ENCODE measurements around the gene HOXD9. TPM values are rescaled to one million over a fixed set of nuclear protein-coding genes. Genes with fewer than 3 reads are reported as not detected.

The HOXD9 gene
- total and polyA plus RNA-seq, 2 of the 8 experiments (the other 6 are each of a cell fraction or from before 2014, with no cell fraction given) = not detected

DNA sequence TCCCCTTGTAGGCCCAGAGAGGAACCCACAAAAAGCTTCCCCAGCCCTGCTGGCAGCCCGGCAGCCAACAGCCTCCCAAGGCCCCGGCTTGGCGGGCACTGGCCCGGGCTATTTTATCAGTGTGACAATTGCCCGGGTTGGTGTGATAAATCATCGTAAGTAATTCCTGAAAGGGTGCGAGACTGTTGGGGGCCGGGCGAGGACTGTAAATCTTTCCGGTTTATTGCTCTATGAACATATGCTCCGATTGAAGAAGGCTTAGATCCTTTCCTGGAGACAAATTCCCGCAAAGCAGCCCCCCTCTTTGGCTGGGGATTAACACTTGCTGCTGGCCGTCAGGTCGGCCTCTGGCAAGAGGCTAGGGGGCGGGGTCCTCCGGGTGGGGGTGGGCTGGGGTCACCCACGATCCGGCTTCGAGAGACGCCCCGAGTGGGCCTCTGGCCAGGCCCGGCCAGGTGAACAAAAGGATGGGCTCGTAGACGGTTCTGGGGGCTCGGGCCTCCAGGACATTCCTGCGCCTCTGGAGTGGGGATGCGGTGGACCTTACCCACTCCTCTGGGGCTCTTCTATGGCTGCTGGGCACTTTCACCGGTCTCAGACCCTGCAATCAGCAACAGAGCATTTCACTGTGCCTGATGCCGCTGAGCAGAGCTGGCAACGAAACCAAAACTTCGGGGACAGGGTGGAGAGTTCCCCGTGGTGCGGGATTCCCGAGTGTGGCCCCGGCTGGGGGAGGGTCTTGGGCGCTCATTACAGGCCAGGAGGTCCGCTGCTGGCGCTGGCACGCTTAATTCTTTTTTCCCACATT lies 36.5 kb downstream of the HOXD9 start:
- no peak for DNase-seq (ENCODE audit: low read depth in 1 of 2, low spot score in 2 of 2)

More for the DNA sequence above, 36.5 kb downstream of the HOXD9 start:
- no peak overlapping the region for H3K23ac ChIP-seq (ENCODE audit: insufficient read length)
- H2BK12ac ChIP-seq (ENCODE audit: low read depth, low read length) = no peak overlapping the region
- H2AFZ ChIP-seq (ENCODE audit: low read length) = no peak overlapping the region
- H4K20me1 ChIP-seq (replicated peaks in 1 of 2; ENCODE audit: control insufficient read depth in 1 of 2, insufficient read depth in 2 of 2, low read length in 2 of 2) = peaks cover 32 to 42% of the 10 kb centered on the region in 2 experiments
- peaks cover 98 to 100% (median 100%) of the 10 kb centered on the region in 4 experiments for H3K27me3 ChIP-seq (replicated peaks in 1 of 4; ENCODE audit: control insufficient read depth in 3 of 4, extremely low read depth in 1 of 4, insufficient read depth in 3 of 4, low read length in 3 of 4)
- H3K4me2 ChIP-seq (ENCODE audit: insufficient read depth in 1 of 2, low read depth in 2 of 2, low read length in 2 of 2) = peak overlapping the region in 1 of 2 experiments; percentile 39; a peak in 1 of 4 replicates
- H3K79me1 ChIP-seq (ENCODE audit: low read depth, low read length) = no peaks in the 10 kb centered on the region
- CTCF ChIA-PET (ENCODE audit: partially characterized antibody) = interaction anchor here (0.6 to 3.6 kb wide), 10 partner anchors 12 to 1038 kb away, joined by 3 to 26 read pairs (median 4); no protein-coding TSS in a partner anchor
- peak overlapping the region; percentile 65; the same call in 1 of the 2 replicates for H2AK5ac ChIP-seq (ENCODE audit: low read depth, low read length)
- H4K5ac ChIP-seq (ENCODE audit: insufficient read length, low read depth, low read length) = no peak overlapping the region
- no peak overlapping the region for H2BK20ac ChIP-seq (ENCODE audit: low read length)
- H3K4me1 ChIP-seq (replicated peaks in 1 of 4; ENCODE audit: control insufficient read depth in 3 of 4, insufficient read depth in 4 of 4, low read length in 3 of 4) = peaks cover 0 to 8% (median 5%) of the 10 kb centered on the region in 4 experiments; a peak in 5 of 7 replicates
- peaks cover 0 to 10% (median 0%) of the 10 kb centered on the region in 4 experiments; a peak in 1 of 8 replicates for H3K36me3 ChIP-seq (ENCODE audit: control insufficient read depth in 2 of 4, insufficient read depth in 4 of 4, low read length in 3 of 4)
- no peak overlapping the region for H3K4me3 ChIP-seq (ENCODE audit: extremely low read depth in 1 of 4, insufficient read depth in 2 of 4, low read depth in 3 of 4, low read length in 4 of 4)
- TF ChIP-seq NRF1 (IDR thresholded peaks at IDR 0.05; ENCODE audit: low read depth, low read length) = no peak
- peak; percentile 55 for TF ChIP-seq CTBP2 (IDR thresholded peaks at IDR 0.05; ENCODE audit: borderline replicate concordance, insufficient read depth, insufficient read length, low read length)
- TF ChIP-seq RNF2 (IDR thresholded peaks at IDR 0.05; ENCODE audit: borderline replicate concordance, low read depth, low read length, missing control alignments, poor library complexity, severe bottlenecking) = peak; percentile 90
- H2BK120ac ChIP-seq (replicated peaks; ENCODE audit: low read depth, low read length) = no peak overlapping the region
- H3K18ac ChIP-seq (ENCODE audit: extremely low read depth, low read length) = no peak overlapping the region; the same call in 1 of the 2 replicates
- H2BK15ac ChIP-seq (ENCODE audit: low read length) = no peak overlapping the region
- H3K56ac ChIP-seq (replicated peaks; ENCODE audit: insufficient read length, low read depth, low read length) = no peak overlapping the region
- no peak overlapping the region for H2BK5ac ChIP-seq (ENCODE audit: low read depth, low read length)
- H4K91ac ChIP-seq (replicated peaks; ENCODE audit: insufficient read length, low read length) = no peak overlapping the region
- FAIRE-seq = no peak
- 13% methylated on average over 29 of the region's 39 CpGs; no CpG with 5 or more reads in 1 of the 2 experiments for WGBS, 2 experiments (ENCODE audit: extremely low coverage in 1 of 2, insufficient coverage in 1 of 2, insufficient read length in 1 of 2, insufficient replicate concordance in 2 of 2, low coverage in 1 of 2, low lambda C conversion rate in 2 of 2, missing lambda C conversion rate in 1 of 2)
- H3K14ac ChIP-seq (ENCODE audit: insufficient read length) = no peak overlapping the region
- no peaks in the 10 kb centered on the region for H3K79me2 ChIP-seq (ENCODE audit: control insufficient read depth in 1 of 2, insufficient read depth in 2 of 2, low read length in 2 of 2)
- no peak overlapping the region for H4K8ac ChIP-seq (ENCODE audit: extremely low read depth, insufficient read depth, low read length)
- no peaks in the 10 kb centered on the region for H3K9me3 ChIP-seq (ENCODE audit: insufficient read depth in 2 of 2, low read depth in 1 of 2, low read length in 1 of 2)
- no peak overlapping the region for H3K4ac ChIP-seq (replicated peaks; ENCODE audit: insufficient read length, low read depth, low read length)
- H3K23me2 ChIP-seq (ENCODE audit: low read depth, low read length) = no peaks in the 10 kb centered on the region
- no peak overlapping the region for H3K9ac ChIP-seq (replicated peaks in 1 of 4; ENCODE audit: extremely low read depth in 1 of 4, low read depth in 3 of 4, low read length in 3 of 4)
- no peak overlapping the region for H3K27ac ChIP-seq (ENCODE audit: low read depth, low read length)
- POLR2A ChIA-PET (ENCODE audit: partially characterized antibody) = interaction anchor here (0.9 to 1.2 kb wide), 3 partner anchors 14 to 30 kb away, joined by 3 read pairs; partner anchors contain the start of gene HOXD1
